GM12865 (cell line): ENCODE measurements around the gene USPL1.

Source experiments
- DNase-seq: peaks from one replicate; pipeline ENCODE4 v3.0.0; 2010; ENCODE audit warnings: low read depth
- H3K4me3 ChIP-seq: 2 replicates; pipeline ENCODE4 v1.5.1; 2011; ENCODE audit warnings: mild to moderate bottlenecking, low read depth, low read length, control low read depth
- CTCF ChIP-seq: IDR thresholded peaks from 2 replicates; pipeline ENCODE4 v1.5.1; 2011; ENCODE audit warnings: low read length, control low read depth, low read depth, inconsistent platforms; ENCODE audit not compliant: insufficient read depth; ENCODE audit errors: missing control alignments

USPL1 gene

GRCh38 chr13:30679483-30680330 lies 62.0 kb downstream of the USPL1 start:
- peak; percentile 51 for DNase-seq
- H3K4me3 ChIP-seq = no peak overlapping the region
- TF ChIP-seq CTCF = peak; percentile 53

- no peak for TF ChIP-seq CTCF
- no peak overlapping the region for H3K4me3 ChIP-seq
- no peak for DNase-seq
Observed at GRCh38 chr13:30681843-30682242, 64.1 kb downstream of the USPL1 start.

DNA sequence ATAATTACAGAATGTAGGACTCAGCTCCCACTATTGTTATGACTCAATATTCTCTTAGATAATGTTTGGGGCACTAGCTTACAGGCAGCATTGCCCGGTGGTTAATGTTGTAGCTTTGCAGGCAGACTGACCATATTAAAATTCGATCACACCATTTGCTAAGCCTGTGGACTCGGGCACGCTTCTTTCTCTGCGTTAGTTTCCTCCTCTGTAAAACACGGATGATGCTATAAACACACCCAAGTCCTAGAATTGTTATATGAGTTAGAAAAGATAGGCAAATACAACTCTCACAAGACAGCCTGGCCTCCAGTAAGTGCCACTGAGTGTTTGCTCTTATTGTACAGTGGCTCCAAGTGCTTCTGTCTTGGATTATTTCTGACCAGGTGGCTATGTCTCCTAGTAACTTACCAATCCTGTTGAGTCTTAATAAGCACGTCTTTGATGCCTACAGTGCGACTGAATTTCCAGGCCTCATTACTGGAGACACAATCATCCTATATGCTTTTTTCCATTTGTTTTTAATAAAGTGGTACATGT lies 67.7 kb downstream of the USPL1 start:
- no peak for TF ChIP-seq CTCF
- DNase-seq = no peak
- H3K4me3 ChIP-seq = no peak overlapping the region

- no peak for TF ChIP-seq CTCF
- H3K4me3 ChIP-seq = no peak overlapping the region
- DNase-seq = no peak
Observed at GRCh38 chr13:30685987-30686386, 68.3 kb downstream of the USPL1 start.

- DNase-seq = no peak
- no peak for TF ChIP-seq CTCF
Observed at GRCh38 chr13:30687601-30688000, 69.9 kb downstream of the USPL1 start.

DNA sequence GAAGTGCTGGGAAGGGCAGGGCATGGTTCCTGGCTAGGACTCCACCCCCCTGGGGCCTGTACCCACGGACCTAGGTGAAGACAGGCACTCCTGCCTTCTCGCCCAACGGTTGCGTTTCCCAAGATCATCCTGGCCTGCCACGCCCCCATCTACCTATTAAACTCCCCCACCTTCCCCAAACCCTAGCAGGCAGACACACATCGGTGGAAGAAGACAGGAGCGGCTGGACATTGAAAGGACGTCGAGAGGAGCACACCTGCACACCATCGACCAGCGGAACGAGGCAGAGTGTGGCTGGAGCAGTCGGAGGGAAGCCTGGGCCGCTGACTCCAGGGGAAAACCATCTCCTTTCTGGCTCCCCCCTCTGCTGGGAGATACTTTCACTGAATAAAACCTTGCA lies 72.0 kb downstream of the USPL1 start:
- TF ChIP-seq CTCF = no peak
- no peak overlapping the region for H3K4me3 ChIP-seq
- DNase-seq = no peak

More at GRCh38 chr13:30687601-30688000, 69.9 kb downstream of the USPL1 start:
- no peak overlapping the region for H3K4me3 ChIP-seq
